ENCODE data around the gene PHKG2. TPM values are rescaled to one million over a fixed set of nuclear protein-coding genes. Genes with fewer than 3 reads are reported as not detected.

Gene PHKG2
- total RNA-seq, 2 experiments from 2014 or later, result 31.1 to 32.0 TPM

DNA sequence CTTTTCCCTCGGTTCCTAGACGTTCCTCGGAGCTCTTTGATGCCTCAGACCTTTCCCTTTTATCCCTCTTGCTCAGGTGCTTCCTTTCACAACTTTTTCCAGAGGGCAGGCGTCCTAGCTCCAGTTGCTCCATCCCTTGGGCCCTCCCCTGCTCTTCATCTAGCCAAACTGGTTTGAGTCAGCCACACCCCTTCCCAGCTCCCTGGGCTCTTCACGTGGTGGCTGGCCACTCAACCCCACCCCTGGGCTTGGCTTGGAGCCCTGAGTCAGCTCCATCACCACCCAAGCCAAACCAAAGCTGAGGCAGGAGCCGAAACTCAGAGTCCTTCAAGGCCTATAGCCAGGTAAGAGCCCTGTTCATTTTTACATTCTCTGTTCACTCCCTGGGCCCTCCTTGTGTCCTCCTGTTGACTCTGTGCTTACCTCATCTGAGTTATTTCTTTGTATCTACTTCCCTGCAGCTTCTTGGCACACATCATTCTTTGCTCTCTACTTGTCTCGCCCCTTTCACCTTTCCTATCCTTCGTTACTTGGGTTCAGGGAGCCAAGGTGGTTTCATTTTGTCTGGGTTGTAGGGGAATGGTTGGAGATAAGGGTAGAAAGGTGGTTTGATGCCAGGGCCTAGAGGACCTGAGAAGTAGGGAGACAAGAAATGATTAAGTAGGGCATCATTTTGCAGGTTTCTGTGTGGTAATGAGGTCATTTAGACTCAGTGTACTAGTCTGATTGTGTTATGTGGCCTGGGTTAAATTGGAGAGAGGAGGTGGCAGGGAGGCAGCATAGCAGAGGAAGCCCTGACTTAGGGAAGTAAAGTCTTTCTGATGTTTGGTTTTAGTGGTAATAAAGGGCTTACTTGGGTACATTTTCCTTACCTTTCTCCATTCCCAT lies 7.6 kb upstream of the PHKG2 start:
- Mint-ChIP-seq H3K36me3 (peaks cover 33% of the 10 kb centered on the region), H3K27me3 (no peaks in the 10 kb centered on the region), H3K4me3 (no peak overlapping the region), H3K4me1 (peaks cover 12% of the 10 kb centered on the region), H3K27ac (peak overlapping the region; percentile 52), H3K9me3 (no peaks in the 10 kb centered on the region)
- DNase-seq, result no peak

DNA sequence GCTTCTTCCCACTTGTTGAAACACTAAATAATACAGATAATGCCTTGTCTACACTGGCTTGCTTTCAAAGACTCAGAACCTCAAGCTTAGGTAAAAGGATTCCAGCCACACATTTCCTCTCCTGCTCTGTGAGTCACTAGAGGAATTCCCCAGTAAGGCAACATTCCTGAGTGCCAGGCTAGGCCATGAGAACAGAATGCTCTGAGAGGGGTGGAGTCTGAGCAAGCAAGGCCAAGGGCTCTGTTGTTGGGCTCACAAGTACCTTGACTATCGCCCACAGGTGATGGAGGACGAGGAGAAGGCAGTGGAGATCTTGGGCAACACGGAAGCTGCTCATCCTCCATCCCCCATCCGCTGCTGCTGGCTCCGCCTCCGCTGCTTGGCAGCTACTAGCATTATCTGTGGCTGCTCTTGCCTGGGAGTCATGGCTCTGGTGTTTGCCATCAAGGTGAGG lies 6.7 kb upstream of the PHKG2 start:
- H3K36me3 Mint-ChIP-seq, result peaks cover 28% of the 10 kb centered on the region
- H3K4me3 Mint-ChIP-seq, result no peak overlapping the region
- H3K27ac Mint-ChIP-seq, result no peak overlapping the region
- DNase-seq, result no peak
- no peaks in the 10 kb centered on the region for H3K27me3 Mint-ChIP-seq
- H3K9me3 Mint-ChIP-seq, result no peaks in the 10 kb centered on the region
- H3K4me1 Mint-ChIP-seq, result peaks cover 12% of the 10 kb centered on the region

DNA sequence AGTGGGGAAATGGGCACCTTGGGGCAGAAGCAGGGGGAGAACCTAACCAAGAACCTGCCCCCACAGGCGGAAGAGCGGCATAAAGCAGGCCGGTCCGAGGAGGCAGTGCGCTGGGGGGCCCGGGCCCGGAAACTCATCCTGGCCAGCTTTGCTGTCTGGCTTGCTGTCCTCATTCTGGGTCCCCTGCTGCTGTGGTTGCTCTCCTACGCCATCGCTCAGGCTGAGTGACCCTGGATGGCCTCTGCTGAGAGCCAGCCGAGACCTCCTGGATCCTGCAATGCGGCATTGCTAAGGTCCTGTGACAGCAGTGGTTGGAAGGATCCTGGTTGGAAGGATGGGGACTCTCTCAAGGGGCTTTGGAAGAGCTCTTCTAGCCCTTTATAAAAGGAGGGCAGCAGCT lies 4.5 kb upstream of the PHKG2 start:
- no peak for DNase-seq
- peaks cover 20% of the 10 kb centered on the region for H3K4me1 Mint-ChIP-seq
- H3K27me3 Mint-ChIP-seq, result no peaks in the 10 kb centered on the region
- H3K36me3 Mint-ChIP-seq, result peaks cover 26% of the 10 kb centered on the region
- H3K4me3 Mint-ChIP-seq, result no peak overlapping the region
- H3K27ac Mint-ChIP-seq, result no peak overlapping the region
- no peaks in the 10 kb centered on the region for H3K9me3 Mint-ChIP-seq

DNA sequence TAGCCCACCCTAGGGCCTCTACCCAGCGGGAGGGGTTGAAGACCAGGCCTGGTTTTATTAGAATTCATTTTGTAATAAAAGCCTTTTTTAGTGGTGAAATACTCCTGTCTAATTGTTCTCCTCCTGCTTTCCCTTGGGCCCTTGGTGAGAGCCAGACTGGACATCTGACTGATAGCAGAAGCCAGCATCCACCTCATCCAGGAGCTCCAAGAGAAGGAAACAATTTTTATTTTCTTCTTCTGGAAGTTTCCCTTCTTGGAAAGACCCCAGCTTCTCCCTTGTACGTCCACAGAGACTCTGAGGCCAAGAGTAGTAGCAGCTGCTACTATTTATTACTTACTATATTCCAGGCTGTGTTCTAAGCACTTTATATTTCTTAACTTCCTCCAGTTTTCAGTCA lies 4.0 kb upstream of the PHKG2 start:
- Mint-ChIP-seq H3K4me3 (no peak overlapping the region), H3K27ac (no peak overlapping the region), H3K4me1 (peaks cover 23% of the 10 kb centered on the region), H3K27me3 (no peaks in the 10 kb centered on the region), H3K9me3 (no peaks in the 10 kb centered on the region), H3K36me3 (peaks cover 23% of the 10 kb centered on the region)
- DNase-seq, result no peak

DNA sequence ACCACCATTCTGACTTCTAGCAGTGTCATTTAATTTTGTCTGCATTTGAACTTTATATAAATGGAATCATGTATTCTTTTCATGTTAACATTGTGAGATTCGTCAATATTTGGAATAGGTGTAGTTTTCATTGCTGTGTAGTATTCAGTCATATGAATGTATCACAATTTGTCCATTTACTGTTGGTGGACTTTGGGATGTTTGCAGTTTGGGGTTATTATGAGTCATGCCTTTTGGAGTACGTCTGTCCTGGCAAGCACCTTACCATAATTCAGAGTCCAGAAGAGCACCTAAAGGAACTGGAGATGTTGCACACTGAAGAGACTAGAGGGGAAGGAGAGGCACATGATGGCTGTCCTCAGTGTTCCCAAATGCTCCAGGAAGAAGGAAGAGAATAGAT lies 3.1 kb upstream of the PHKG2 start:
- H3K4me1 Mint-ChIP-seq, result peaks cover 31% of the 10 kb centered on the region
- no peak overlapping the region for H3K4me3 Mint-ChIP-seq
- peaks cover 29% of the 10 kb centered on the region for H3K36me3 Mint-ChIP-seq
- H3K9me3 Mint-ChIP-seq, result no peaks in the 10 kb centered on the region
- no peaks in the 10 kb centered on the region for H3K27me3 Mint-ChIP-seq
- peak overlapping the region; percentile 1 for H3K27ac Mint-ChIP-seq
- no peak for DNase-seq

DNA sequence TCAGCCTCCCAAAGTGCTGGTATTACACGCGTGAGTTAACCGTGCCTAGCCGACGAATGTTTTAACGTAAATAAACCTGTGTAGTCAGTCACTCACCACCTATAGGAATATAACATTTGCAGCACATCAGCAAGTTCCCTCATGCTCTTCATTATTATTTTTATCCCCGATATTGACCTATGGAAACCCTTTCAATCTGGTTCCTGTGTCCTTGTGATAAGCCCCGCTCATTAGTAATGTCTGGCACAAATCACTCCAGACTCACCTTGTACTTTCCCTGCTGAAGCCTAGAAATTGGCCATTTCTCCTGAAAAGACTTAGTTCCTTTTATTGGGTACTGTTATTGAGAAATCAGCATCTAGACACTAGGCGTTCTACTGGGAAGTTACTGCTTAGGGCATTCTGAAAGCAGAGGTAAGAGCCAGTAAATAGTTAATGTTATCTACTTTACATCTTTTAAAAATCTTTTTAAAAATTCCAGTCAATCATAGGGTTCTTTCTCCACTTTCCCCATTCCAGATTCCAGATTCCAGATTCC lies 1.5 kb upstream of the PHKG2 start:
- Mint-ChIP-seq H3K4me3 (no peak overlapping the region), H3K4me1 (peaks cover 24% of the 10 kb centered on the region), H3K27ac (no peak overlapping the region), H3K27me3 (no peaks in the 10 kb centered on the region), H3K36me3 (peaks cover 38% of the 10 kb centered on the region), H3K9me3 (no peaks in the 10 kb centered on the region)
- no peak for DNase-seq

DNA sequence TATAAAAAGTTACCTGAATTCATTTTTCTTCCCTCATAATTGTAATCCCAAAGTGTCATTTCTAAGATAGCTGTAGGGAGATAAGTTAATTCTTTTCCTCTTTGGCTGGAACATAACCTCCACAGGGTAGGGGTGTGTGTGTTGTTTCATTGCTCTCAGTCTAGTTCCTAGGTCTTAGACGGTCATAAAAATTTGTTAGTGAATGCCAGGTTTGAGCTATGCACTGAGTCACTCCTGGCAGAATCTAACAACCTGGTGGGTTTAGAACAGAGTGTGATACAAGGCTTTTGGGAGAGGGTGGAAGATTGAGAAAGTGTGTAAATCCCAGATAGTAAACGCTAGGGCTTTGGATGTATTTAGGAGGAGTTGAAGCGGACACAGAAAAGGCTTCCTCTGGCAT lies 894 bp upstream of the PHKG2 start:
- H3K9me3 Mint-ChIP-seq, result no peaks in the 10 kb centered on the region
- peaks cover 32% of the 10 kb centered on the region for H3K36me3 Mint-ChIP-seq
- peak overlapping the region; percentile 95 for H3K4me3 Mint-ChIP-seq
- DNase-seq, result no peak
- H3K4me1 Mint-ChIP-seq, result peaks cover 24% of the 10 kb centered on the region
- H3K27ac Mint-ChIP-seq, result peak overlapping the region; percentile 89
- H3K27me3 Mint-ChIP-seq, result no peaks in the 10 kb centered on the region

DNA sequence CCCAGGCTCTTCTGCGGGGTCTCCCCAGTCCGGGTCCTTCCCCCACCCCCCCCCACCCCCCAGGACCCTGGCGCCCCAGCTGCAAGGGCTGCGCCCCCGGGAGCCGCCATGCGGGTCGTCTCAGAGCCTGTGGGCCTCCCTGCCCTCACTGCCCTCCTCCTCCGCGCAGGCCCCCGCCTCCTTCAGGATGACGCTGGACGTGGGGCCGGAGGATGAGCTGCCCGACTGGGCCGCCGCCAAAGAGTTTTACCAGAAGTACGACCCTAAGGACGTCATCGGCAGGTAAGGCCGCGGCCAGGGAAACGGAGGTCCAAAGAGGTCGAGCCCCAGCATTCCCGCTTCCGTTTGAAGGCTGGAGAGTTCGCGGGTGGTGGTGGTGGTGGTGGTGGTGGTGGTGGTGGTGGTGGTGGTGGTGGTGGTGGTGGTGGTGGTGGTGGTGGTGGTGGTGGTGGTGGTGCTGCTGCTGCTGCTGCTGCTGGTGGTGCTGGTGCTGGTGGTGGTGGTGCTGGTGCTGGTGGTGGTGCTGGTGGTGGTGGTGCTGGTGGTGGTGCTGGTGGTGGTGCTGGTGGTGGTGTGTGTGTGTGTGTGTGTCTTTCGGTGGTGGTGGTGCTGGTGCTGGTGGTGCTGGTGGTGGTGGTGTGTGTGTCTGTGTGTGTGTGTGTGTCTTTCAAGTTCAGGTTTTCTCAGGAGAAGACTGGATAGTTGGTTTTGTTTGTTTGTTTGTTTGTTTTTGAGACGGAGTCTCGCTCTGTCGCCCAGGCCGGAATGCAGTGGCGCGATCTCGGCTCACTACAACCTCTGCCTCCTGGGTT lies 615 bp downstream of the PHKG2 start:
- Mint-ChIP-seq H3K9me3 (no peaks in the 10 kb centered on the region), H3K27me3 (no peaks in the 10 kb centered on the region), H3K4me1 (peaks cover 24% of the 10 kb centered on the region), H3K36me3 (peaks cover 30% of the 10 kb centered on the region), H3K4me3 (peak overlapping the region; percentile 95), H3K27ac (peak overlapping the region; percentile 89)
- DNase-seq, result peak; percentile 49

DNA sequence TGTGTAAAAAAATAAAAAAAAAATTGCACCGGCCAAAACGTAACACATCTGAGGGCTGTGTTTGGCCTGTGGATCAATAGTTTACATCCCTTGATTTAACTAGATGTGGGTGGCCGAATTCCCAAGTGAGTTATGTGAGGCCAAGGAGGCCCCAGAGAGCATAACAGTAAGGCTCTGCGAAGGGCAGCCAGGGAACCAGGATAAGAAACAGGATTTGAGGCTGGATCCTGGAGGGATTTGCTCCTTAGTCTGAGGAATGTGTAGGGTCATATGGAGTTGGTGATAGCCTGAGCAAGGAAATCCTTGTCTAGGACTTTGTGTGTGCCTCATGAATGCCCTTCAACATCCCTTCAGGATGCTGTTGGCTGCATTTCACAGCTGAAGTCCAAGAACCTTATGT lies 2.0 kb downstream of the PHKG2 start:
- no peak for DNase-seq
- H3K9me3 Mint-ChIP-seq, result no peaks in the 10 kb centered on the region
- peaks cover 30% of the 10 kb centered on the region for H3K36me3 Mint-ChIP-seq
- no peak overlapping the region for H3K27ac Mint-ChIP-seq
- H3K4me3 Mint-ChIP-seq, result no peak overlapping the region
- peaks cover 24% of the 10 kb centered on the region for H3K4me1 Mint-ChIP-seq
- no peaks in the 10 kb centered on the region for H3K27me3 Mint-ChIP-seq

DNA sequence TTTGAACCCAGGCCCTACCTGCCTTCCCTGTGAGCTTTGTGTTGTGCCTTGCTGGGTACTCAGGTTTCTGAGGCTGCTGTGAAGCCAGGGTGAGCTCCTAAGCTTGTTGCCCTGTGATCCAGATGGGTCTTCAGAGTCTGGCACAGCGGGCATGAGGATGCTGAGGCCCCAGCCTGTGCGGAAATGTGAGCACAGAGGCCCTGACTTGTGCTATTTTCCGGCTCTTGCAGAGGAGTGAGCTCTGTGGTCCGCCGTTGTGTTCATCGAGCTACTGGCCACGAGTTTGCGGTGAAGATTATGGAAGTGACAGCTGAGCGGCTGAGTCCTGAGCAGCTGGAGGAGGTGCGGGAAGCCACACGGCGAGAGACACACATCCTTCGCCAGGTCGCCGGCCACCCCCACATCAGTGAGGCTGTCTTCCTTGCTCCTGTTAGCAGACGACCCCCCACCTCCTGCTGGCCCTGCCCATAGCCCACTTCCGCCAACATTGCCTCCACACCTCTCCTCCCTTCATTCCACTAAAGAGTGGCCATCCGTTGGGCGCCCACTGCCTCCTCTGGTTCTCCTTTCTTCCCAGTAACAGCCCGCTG lies 2.7 kb downstream of the PHKG2 start:
- peaks cover 24% of the 10 kb centered on the region for H3K4me1 Mint-ChIP-seq
- H3K4me3 Mint-ChIP-seq, result no peak overlapping the region
- H3K27me3 Mint-ChIP-seq, result no peaks in the 10 kb centered on the region
- DNase-seq, result no peak
- peaks cover 30% of the 10 kb centered on the region for H3K36me3 Mint-ChIP-seq
- H3K9me3 Mint-ChIP-seq, result no peaks in the 10 kb centered on the region
- no peak overlapping the region for H3K27ac Mint-ChIP-seq

DNA sequence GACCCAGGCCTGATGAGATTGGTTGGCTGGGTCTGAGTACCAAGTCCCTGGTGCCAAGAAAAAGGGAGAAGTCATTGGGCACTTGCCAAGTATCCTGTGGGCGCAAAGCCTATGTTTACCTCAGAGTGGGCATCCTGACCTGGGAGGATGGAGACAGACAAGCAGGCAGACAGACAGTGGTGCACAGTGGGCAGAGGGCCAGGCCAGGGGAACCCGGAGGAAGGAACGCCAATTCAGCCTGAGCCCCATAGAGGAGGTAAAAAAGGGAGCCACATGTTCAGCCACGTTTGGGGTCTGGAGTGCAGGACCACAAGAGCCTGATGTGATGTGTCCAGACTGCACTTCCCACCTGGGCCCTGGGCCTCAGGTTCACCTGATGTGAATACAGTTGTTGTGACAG lies 5.4 kb downstream of the PHKG2 start:
- Mint-ChIP-seq H3K9me3 (no peaks in the 10 kb centered on the region), H3K4me3 (no peak overlapping the region), H3K27ac (no peak overlapping the region), H3K27me3 (no peaks in the 10 kb centered on the region), H3K36me3 (peaks cover 24% of the 10 kb centered on the region), H3K4me1 (peaks cover 17% of the 10 kb centered on the region)
- no peak for DNase-seq

DNA sequence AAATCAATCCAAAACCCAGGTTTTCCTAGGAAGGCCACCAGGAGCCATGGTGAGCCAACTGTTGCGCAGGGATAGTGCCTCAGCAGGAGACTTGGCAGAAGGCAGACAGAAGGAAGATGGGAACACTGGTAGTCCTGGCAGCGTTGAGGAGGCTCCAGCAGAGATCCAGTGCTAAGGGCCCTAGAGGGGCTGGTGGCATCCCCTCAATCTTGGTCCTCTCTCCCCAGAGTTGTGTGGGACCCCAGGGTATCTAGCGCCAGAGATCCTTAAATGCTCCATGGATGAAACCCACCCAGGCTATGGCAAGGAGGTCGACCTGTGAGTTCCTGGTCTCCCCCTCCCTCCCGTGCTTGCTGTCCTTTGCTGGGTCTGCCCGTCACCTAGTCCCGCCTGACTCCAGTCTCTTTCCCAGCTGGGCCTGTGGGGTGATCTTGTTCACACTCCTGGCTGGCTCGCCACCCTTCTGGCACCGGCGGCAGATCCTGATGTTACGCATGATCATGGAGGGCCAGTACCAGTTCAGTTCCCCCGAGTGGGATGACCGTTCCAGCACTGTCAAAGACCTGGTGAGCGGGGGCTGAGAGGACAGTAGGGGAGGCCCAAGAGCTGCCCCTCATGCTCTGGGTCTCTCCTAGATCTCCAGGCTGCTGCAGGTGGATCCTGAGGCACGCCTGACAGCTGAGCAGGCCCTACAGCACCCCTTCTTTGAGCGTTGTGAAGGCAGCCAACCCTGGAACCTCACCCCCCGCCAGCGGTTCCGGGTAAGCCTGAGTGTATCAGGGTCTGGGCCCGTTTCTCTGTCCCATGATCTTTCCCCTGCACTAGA lies 7.9 kb downstream of the PHKG2 start:
- H3K36me3 Mint-ChIP-seq, result peaks cover 15% of the 10 kb centered on the region
- no peaks in the 10 kb centered on the region for H3K27me3 Mint-ChIP-seq
- no peak overlapping the region for H3K27ac Mint-ChIP-seq
- no peaks in the 10 kb centered on the region for H3K9me3 Mint-ChIP-seq
- peaks cover 7% of the 10 kb centered on the region for H3K4me1 Mint-ChIP-seq
- DNase-seq, result no peak
- no peak overlapping the region for H3K4me3 Mint-ChIP-seq

DNA sequence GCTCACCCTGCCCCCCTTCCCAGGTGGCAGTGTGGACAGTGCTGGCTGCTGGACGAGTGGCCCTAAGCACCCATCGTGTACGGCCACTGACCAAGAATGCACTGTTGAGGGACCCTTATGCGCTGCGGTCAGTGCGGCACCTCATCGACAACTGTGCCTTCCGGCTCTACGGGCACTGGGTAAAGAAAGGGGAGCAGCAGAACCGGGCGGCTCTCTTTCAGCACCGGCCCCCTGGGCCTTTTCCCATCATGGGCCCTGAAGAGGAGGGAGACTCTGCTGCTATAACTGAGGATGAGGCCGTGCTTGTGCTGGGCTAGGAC lies 8.5 kb downstream of the PHKG2 start:
- H3K4me1 Mint-ChIP-seq, result peaks cover 8% of the 10 kb centered on the region
- H3K27me3 Mint-ChIP-seq, result no peaks in the 10 kb centered on the region
- no peaks in the 10 kb centered on the region for H3K9me3 Mint-ChIP-seq
- H3K4me3 Mint-ChIP-seq, result no peak overlapping the region
- peaks cover 9% of the 10 kb centered on the region for H3K36me3 Mint-ChIP-seq
- no peak for DNase-seq
- H3K27ac Mint-ChIP-seq, result no peak overlapping the region

DNA sequence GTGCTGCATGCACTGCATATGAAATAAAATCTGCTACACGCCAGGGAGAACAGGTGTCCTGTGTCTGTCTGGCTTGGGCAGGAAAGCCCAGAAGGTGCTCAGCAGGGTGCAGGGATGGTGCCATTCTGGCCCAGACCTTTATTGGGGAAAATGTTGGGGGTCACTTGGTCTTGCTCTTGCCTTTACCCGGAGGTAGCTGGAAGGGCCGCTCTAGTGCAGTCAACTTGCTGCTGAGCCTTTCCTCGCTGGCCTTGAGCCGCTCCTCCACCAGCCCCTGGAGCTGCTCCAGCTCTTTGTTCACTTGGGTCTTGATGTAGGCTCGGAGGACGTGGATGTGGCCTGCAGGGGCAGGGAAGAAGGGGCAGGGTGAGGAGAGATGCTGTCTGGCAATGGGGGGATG lies 9.1 kb downstream of the PHKG2 start:
- Mint-ChIP-seq H3K4me1 (peaks cover 8% of the 10 kb centered on the region), H3K36me3 (peaks cover 9% of the 10 kb centered on the region), H3K27ac (no peak overlapping the region), H3K27me3 (no peaks in the 10 kb centered on the region), H3K4me3 (no peak overlapping the region), H3K9me3 (no peaks in the 10 kb centered on the region)
- DNase-seq, result no peak

Data from activated naive CD8-positive, alpha-beta T cell treated with anti-CD3 and anti-CD28 coated beads for 36 hours (primary cell).